ENCODE measurements around the gene CDH15.
"Not testable (repeated sequence)": the region's sequence is repeated elsewhere in the genome, so short reads cannot be mapped to it uniquely, and the experiment has no call there.

CDH15 gene

DNA sequence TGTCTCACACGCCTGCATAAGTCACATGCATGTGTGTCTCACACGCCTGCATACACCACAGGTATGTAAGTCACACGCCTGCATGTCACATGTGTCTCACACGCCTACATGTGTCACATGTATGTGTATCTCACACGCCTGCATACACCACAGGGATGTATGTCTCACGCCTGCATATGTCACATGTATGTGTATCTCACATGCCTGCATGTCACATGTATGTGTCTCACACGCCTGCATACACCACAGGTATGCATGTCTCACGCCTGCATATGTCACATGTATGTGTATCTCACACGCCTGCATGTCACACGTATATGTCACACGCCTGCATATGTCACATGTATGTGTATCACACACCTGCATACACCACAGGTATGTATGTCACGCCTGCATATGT is 13.8 kb upstream of the CDH15 start:
- DNase-seq, result no peak

DNA sequence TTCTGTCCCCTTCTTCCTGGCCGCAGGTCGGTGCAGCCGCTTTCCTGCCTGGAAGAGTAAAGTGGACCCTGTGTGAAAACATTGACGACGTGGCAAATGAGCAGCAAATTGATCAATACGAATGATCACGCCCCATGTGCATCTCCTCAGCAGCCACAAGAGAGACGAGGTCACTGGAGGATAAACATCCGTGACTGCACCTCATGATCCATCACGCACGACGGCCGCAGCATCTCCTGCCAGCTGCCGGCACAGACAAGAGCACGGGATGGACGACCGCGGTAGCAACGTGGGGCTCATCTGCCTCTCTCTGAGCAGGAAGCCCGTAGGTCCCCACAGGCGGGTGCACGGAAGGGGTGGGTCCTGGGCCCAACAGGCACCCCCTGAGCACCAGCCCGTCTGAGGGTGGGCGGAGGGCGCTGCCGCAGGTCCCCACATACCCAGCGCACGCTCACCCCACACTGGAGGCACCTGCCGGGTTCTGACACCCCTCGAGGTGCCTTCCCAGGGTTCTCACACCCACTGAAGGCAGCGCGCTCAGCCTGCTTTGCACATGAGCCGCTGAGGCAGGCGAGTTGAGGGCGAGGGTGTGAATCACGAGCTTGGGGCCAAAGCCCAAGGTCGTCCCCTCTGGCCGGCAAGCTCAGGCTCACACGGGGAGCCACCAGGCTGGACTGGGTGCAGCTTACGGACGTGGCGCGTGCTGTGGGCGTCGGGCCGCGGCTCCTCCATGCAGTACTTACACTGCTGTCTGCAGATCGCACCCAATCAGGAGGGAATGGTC is 12.3 kb upstream of the CDH15 start:
- DNase-seq, result no peak

DNA sequence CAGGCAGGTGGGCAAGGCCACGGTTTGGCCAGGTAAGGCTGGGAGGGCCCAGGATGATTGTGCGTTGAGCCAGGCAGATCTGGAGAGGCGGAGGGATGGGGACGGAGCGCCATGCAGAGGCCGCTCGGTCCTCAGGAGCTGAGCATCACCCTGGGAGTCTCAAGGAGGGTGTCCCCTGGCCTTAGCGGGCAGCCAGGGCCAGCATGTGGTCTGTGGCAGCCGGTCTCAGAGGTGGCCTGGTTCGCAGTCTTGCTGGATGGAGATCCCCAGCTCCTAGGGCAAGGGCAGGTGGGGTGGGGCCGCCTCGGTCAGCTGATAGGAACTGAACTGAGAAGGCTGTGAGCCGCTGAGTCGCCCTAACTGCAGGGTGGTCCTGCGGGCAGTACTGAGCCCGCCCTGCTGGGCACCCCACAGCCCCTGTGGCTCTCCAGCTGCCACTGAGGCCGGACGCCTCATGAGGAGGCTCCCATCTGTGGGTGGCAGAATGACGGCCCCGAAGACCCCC is 11.6 kb upstream of the CDH15 start:
- no peak for DNase-seq

GRCh38 chr16:89160977-89161701 is 10.4 kb upstream of the CDH15 start:
- DNase-seq, result no peak

DNA sequence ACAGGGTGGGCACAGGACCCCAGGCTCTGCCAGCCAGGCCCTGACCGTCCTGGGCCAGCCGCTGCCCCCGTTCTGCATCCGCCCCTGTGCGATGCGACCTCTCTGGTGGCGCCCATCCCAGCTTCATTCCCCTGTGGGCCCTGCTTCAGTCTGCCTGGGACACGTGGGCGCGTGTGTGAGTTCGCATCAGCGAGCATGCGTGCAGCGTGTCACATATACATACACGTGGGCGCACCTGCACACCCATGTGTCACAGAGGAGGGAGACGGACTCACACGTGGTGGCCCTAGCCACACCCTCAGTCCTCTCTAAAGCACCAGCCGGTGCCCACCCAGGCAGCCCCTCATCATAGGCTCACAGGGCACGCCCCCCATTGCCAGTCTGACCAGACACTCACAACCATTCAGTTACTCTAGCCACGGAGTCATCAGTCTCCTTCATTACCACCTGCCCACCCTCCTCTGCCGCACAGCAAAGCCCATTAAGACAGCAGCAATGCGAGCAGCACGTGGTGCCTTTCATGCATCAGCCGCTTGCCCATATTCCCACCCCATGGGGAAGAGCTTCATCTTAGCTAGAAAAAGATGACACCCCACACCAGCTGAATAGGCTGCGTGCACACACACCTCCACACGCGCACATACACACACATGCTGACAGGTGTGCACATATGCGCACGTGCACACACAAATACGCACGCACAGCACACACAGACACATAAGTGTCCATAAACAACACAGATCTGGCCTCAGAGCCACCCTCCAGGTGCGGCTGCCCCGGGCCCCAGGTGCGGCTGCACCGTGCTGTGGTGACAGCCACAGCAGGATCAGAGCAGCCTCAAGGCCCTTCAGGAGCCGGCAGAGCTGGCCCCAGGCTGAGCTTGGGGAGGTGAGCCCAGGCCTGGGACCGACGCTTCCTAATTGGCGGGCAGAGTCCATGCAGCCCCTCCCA is 9.5 kb upstream of the CDH15 start:
- DNase-seq, result no peak

DNA sequence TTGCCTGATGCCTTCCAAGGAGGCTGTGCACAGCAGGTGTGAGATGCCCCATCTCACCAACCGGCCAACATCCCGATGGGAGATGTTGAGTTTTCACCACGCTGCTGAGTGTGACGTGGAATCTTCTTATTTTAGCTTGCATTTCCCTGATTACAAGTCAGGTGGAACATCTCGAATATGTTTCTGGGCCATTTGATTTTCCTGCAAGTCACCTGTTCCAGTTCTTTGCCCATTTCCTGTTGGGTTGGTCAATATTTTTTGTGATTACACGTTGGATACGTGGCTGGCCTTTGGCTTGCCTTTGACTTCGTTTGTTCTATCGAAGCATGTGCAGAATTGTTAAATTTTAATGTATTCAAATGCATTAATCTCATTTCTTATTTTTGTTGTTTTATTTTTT is 8.3 kb upstream of the CDH15 start:
- DNase-seq, result no peak

GRCh38 chr16:89164436-89164835 is 7.1 kb upstream of the CDH15 start:
- DNase-seq, result no peak

- DNase-seq, result no peak
These were observed 6.5 kb upstream of the CDH15 start for GRCh38 chr16:89164847-89165680.

DNA sequence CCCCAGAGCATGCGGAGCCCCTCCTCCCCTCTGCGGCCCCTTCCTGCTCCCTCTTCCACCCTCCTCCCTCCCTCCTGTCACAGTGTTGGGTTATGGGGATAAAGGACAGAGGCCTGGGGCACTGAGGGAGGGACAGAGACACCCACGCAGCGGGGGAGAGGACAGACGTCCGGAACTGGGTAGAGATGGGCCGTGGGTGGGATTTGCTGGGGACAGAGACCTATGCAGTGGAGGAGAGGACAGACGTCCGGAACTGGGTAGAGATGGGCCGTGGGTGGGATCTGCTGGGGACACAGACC is 5.9 kb upstream of the CDH15 start:
- DNase-seq, result not testable (repeated sequence)

DNA sequence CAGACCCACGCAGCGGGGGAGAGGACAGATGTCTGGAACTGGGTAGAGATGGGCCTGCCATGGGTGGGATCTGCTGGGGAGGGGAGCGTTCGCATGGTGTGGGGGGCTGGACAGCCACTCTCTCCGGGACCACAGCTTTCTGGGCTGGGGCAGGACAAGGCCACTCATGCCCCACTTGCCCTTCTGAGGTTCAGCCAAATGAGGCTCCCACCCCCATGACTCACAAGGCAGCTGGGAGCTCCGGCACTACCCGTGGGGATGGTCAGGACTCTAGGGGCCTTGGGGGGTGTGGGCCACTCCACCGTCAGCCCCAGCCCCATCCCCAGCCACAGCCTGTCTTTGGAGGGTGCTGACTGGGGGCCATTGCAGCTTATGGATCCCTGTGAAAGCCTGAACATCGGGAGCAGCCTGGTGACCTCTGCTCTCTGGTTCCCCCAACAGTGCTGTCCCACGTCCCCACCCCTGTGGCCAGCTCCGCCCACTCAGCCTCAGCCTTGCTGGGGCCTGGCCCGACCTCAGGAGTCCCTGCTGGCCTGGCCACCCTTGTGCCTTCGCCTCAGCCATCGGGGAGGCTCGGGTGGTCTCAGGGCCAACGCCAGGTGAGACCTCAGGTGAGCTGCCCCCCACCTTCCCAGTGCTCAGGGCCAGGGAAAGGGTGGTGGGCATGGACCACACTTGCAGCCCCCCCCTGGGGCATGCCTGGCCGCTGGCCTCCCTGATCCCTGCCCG is 4.7 kb upstream of the CDH15 start:
- no peak for DNase-seq

- peak; percentile 24 for DNase-seq
These were observed 4.1 kb upstream of the CDH15 start for GRCh38 chr16:89167425-89167941.

GRCh38 chr16:89168381-89169189 is 3.0 kb upstream of the CDH15 start:
- DNase-seq, result no peak

DNA sequence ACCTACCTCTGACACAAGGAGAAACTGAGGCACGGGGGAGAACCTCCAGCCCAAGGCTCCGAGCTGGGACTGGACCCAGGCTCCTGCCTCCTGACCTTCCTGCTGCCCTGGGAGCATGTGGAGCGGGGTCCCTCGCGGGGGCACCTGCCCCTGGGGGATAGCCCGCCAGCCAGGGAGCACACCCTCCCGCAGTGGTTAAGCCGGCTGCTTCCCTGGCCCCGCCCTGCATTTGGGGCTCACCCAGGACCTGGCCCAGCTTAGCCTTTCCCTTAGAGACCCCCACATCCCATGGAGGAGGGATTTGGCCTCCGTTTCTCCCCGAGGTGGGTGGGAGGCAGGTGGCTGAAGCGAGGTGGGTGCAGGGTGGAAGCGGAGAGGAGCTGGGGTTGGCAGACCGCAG is 1.8 kb upstream of the CDH15 start:
- DNase-seq, result no peak

- no peak for DNase-seq
These were observed 967 bp upstream of the CDH15 start for GRCh38 chr16:89170346-89171215.

GRCh38 chr16:89172171-89172527 is 601 bp downstream of the CDH15 start:
- DNase-seq, result no peak

DNA sequence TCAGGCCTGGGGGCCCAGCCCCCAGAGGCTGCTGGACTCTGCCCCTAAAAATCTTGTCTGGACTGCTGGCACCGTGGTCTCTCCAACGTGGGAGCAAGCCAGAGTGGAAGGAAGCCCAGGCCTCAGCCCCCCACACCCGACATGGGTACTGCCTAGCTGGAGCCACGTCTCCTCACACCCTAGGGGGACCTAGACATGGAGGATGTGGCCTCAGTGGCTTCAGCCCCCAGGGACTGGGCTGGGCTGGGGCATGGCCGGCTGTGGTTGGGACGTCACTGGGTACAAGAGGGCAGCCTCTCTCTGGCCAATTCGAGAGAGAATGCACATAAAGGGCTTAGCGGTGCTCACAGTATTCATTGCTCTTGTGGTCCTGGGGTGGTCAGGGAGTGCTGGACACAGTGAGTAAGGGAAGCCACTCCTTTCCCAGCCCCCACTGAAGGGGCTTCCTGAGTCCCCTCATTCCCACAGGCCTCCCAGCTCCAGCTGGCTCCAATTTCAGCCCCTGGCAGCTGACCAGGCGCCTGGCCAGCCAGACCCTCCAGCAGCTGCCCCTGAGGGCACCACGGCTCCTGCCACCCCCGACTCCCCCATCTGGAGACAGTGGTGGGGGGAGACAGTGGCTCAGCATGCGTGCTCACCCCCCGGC is 1.1 kb downstream of the CDH15 start:
- no peak for DNase-seq

DNA sequence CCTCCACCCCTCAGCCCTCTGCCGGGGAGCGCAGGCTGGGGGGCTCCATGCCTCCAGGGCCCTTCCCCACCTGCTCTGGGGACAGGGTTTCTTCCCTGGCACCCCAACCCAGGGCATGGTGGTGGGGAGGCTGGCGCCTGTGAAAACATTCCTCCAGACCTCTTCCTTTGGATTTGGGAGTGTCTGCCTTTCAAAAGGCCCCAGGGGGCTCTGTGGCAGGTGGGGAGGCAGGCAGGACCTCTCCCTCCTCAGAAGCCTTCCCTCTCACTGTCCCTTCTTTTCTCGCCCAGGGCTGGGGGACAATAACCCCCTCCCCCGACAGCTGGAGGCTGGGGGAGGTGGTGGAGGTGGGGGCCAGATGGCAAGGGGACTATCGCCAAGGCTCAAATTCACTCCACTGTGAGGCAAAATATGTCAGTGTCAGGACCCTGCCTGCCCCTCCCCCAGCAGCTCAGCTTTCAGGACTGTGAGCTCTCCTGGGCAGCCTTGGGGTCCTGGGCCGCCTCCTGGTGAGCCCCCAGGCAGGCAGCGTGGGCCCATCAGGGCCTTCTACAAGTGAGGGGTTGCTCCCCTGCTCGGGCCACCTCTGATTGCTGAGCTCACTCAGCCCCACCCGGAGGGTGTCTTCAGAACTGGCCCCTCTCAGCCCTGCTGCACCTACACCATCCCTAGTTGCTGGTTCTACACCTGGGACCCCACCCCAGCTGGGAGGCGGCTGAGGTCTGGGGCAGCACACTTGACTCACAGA is 1.8 kb downstream of the CDH15 start:
- no peak for DNase-seq

All from NK-92 treated with Interleukin-12 subunit alpha and Interleukin-12 subunit beta, amount 100 ng/mL, for 24 hours (cell line).